NCI-H69 (cell line): ENCODE data around the gene WDPCP.
"Not testable (repeated sequence)": the region's sequence is repeated elsewhere in the genome, so short reads cannot be mapped to it uniquely, and the experiment has no call there.

Source experiments
- DNase-seq: peaks from one replicate; lab custom pipeline; 2025; lab: John Stamatoyannopoulos, UW

The WDPCP gene

DNA sequence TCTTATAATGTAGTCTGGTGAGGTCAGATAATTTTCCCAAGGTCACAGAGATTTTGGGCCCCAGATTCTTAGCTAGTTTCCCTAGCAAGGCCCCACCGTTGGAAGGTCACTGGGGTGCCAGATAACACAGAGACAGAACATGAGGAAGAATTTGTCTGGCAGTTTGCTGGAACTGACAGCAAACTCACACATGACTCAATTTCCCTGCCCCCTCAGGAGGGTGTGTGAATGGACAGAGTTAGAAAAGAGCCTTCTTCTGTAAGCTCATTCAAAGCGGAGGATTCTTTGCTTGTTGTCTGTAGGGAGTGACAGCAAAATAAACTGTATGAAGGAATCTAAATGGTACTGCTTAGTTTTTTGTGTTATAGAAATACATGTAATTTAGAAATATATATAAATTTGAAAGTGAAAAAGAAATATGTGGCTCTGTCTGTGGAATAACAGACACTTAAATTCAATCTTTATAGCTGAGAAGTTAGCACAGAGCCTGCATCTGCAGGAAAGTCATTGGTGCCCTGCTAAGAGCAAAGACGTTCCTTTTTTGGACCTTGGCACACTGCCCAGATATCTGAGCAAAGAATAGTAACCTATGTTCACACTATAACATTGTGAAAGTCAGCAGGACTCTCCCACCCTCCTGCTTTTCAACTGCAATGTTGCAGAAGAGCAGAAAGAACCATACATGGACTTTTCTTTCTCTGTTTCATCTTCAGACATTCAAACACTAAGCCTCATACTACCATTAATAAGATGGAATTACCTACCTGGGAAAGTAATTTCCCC lies 2.5 kb upstream of the WDPCP start:
- peak; percentile 75 for DNase-seq

DNA sequence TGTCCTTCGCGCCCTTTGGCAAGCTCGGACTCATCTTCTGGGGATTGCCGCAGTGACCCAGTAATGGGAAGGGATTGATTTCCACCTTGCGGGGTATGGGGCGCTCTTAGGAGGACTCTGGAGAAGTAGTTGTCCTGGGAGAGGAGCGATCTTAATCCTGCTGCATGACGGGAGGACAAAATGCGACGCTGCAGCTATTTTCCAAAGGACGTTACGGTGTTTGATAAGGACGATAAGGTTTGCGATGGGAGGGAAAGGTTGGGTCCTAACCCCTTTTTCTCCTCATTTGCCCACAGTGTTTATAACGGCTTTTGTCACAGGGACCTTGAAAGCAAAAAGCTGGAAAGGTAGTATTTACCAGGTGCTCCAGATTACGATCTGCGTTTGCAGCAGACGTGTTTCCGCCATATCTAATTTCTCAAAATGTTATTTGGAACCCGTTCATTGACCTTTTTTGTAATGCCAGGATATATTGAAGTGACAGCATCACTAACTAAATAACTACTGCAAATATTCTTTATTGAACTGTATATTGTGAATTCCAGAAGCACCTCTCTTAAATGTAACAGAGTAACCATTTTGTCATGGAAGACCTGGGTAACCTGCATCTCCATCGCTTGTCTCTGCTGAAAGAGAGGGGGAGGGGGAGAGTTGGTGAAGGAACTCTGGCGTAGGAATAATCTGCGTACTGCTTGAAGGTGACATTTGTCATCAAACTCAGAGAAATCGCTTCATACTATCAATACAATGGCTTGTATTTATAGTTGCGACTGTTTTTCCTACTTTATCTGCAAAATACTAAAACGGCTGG lies 1.1 kb upstream of the WDPCP start:
- DNase-seq: peak; percentile 65

DNA sequence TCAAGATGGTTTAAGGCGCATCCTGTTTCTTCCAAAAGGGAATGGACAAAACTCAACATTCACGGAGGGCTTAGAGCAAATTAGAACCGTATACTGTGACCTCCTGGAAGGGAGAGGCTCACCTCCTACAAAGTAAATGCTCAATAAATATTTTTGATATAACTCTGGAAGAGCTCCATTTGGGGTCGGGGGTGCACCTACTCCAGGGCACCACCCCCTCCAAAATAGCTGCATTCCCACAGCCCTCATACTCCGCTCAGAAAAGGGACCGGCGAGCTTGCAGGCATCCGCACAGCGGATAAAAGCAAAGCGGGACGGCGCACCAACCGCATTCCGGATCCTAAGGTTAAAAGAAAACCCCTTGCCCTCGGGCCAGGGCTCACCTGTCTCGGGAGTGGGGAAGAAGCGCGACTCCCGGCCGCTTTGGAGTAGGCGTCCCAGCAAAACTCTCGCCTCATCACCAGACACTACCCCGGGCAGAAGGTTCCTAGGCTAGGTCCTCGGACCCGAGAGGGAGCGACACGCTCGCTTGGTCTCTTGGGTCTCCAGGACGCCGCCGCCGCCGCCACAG lies 378 bp downstream of the WDPCP start:
- peak; percentile 22 for DNase-seq

DNA sequence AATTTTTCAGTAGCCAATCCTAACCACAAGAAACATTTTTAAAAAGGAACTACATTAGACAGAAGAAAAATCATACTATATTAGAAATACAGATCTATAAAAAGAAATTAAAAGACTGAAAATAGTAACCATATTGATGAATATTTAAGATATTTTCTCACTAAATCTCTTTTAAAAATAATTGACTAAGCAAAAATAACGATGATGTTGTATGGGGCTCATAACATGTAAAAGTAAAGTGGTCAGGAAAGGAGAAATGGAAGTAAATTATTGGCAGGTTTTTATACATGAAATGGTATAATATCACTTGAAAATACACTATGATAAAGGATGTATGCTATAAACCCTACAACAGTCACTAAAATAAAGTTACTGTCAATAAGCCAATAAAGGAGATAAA lies 5.4 kb downstream of the WDPCP start:
- DNase-seq: no peak

DNA sequence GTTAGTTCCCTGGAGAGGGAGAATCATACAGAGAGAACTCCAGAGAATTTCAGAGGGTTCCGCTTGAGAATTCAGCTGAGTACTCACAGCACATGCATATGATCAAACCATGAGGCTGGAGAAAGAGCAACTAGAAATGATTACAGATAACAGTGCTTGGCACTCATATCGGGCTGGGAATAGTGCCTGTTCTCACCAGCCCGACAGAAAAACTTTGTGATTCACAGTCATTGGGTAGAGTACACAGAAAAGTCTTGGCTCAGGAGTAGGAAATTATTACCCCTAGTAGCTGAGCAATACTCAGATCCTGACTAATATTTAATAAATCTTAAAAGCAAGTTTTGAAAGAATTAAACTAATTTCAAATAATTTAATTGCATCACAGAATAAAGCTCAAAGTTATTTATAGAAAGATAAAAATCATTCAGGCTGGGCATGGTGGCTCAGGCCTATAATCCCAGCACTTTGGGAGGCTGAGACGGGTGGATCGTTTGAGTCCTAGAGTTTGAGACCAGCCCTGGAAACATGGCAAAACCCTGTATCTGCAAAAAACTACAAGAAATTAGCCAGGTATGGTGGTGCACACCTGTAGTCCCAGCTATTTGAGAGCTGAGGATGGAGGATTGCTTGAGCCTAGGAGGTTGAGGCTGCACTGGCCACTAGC lies 6.8 kb downstream of the WDPCP start:
- no peak for DNase-seq

DNA sequence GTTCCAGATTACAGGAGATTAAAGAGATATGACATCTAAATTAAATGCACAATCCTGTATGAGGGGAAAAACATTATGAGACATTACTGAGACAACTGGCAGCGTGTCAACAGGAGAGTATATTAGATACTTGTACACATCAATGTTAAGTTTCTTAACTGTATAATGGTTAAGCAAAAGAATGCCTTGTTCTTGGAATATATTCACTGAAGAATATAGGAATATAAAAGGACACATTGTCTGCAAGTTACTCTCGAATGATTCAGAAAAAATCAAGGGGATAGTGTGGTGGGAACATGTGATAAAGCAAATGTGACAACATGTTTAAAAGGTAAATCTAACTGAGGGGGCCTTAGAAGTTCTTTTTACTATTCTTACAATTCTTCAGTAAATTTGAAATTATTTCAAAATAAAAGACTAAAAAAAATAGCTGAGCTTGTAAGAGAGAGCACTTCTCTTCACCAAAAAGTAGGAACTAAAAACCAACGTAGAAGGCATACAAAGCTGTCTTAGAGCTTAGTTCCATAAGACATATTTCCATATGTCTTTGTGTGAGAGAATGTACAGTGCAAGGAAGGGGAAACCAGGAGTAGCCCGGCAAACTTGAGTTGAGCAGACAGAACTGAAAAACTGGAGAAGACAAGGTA lies 7.5 kb downstream of the WDPCP start:
- no peak for DNase-seq

DNA sequence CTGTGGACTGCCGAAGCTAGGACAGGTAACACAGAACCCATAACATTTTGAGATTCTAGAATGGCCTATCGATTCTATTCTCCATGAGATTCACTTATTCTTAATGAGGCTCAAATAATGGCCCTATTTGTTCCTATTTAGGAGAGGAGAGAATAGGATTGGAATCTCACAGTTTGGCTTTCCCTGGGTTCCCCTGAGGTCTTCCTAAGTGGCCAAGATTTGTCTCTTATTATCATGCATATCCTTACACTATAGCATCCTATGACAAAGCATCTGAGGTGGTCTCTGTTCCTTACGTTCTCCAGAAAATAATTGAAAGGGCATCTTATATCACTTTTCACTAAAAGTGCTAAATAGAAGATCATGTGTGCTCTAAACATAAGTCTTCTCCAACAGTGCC lies 9.5 kb downstream of the WDPCP start:
- no peak for DNase-seq

DNA sequence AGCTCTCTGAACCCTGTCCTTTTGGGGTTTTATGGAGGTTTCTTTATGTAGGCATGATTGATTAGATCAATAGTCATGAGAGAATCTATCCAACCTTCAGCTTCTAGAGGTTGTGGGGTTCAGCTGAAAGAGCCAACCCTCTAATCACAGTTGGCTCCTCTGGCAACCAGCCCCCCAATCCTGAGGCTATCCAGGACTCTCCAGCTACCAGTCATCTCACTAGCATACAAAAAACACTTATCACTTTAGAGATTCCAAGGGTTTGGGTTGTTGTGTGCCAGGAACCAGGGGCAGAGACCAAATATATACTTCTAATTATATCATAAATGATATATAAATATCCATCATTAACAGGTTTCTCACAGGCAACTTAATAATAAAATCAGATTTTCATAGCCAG lies 11.7 kb downstream of the WDPCP start:
- no peak for DNase-seq

DNA sequence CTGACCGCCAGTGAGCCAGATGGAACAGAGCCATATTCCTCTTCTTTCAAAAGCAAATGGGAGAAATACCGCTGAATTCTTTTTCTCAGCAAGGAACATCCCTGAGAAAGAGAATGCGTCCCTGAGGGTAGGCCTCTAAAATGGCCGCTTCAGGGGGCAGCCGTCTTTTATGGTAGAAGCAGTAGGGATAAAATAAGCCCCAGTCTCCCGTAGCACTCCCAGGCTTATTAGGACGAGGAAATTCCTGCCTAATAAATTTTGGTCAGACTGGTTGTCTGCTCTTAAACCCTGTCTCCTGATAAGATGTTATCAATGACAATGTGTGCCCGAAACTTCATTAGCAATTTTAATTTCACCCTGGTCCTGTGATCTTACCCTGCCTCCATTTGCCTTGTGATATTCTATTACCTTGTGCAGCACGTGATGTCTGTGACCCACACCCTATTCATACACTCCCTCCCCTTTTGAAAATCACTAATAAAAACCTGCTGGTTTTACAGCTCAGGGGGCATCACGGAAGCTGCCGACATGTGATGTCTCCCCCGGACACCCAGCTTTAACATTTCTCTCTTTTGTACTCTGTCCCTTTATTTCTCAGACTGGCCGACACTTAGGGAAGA lies 14.4 kb downstream of the WDPCP start:
- DNase-seq: not testable (repeated sequence)

DNA sequence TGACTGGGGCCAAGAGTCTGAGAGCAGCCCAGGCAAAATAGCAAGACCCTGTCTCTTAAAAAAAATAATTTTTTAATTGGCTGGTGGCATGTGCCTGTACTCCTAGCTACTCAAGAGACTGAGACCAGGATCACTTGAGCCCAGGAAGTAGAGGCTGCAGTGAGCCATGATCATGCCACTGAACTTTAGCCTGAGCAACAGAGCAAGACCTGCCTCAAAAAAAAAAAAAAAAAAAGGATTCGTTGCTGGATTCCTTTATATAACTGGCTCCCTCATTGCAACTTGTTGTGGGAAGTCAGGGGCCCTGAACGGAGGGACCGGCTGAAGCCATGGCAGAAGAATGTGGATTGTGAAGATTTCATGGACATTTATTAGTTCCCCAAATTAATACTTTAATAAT lies 15.3 kb downstream of the WDPCP start:
- not testable (repeated sequence) for DNase-seq

DNA sequence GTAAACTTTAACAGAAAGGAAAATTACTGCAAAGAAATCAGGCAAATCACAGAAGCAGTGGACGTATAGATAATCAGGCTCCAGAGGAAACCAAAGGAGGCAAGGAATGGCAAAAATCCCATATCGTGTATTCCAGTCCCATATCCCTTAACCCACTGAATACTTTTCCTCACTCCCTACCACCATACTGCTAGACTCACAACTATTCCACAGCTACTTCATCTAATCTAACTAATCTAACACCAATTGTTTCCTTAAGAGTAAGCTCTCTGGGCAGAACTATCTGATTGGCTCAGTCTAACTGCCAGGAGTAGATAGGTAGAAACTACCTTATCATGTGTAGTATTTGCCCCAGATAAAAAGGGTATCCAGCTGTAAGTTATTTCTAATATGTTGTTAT lies 16.3 kb downstream of the WDPCP start:
- no peak for DNase-seq

DNA sequence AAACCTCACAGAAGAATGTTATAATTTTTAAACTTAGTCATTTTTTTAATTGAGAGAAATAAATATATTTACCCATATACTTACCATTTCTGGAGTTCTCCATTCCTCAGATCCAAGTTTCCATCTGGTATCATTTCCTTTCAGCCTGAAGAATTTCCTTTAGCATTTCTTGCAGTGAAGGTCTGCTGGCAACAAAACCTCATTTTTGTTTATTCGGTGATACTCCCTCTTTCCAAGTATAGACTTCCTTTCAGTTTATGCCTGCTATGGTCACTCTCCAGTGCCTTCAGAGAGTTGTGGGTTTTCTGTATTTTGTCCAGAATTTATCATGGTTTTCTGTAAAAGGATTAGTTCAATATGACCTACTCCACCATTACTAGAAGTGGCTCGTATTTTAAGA lies 17.0 kb downstream of the WDPCP start:
- DNase-seq: no peak

DNA sequence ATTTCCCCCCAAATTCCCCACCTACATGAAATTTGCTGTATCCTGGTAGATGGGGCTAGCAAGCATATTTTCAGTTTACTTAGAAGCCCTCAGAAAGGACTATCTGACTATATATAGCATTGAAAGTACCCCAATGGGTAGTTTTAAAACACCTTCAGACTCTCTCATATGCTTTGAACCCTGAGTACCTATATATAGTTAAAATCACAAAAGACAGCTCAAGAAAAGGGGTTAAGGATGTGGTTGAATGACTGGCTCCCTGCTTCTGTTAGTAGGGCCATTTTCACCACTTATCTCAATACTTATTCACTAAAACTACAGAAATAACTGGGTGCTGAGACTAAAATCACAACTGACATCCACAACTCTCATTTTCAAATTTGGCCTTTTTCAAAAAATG lies 18.5 kb downstream of the WDPCP start:
- DNase-seq: no peak

DNA sequence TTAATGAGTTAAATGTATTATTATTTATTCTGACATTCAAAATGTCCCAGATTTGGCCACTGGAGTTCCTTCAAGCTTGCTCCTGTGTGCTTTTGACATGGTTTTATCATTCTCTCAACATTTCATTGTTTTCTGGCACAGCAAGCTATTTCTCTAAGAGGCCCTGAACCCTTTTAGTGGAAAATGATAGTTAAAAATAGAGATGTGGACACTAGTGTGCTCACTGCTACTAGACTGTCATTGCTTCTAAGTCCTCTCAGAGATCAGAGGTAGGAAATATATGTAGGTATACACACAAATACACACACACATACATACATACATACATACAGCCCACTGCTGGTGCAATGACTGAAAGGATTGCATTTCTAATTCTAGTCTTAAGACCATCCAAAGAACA lies 25.5 kb downstream of the WDPCP start:
- DNase-seq: no peak

DNA sequence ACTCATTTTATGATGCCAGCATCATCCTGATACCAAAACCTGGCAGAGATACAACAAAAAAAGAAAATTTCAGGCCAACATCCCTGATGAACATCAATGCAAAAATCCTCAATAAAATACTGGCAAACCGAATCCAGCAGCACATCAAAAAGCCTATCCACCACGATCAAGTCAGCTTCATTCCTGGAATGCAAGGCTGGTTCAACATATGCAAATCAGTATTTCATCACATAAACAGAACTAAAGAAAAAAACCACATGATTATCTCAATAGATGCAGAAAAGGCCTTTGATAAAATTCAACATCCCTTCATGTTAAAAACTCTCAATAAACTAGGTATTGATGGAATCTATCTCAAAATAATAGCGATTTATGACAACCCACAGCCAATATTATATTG lies 29.4 kb downstream of the WDPCP start:
- DNase-seq: not testable (repeated sequence)

DNA sequence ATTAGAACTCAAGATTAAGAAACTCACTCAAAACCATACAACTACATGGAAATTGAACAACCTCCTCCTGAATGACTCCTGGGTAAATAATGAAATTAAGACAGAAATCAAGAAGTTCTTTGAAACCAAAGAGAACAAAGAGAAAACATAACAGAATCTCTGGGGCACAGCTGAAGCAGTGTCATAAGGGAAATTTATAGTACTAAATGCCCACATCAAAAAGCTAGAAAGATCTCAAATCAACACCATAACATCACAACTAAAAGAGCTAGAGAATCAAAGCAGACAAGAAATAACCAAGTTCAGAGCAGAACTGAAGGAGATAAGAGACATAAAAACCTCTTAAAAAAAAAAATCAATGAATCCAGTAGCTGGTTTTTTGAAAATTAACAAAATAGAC lies 30.5 kb downstream of the WDPCP start:
- DNase-seq: not testable (repeated sequence)

DNA sequence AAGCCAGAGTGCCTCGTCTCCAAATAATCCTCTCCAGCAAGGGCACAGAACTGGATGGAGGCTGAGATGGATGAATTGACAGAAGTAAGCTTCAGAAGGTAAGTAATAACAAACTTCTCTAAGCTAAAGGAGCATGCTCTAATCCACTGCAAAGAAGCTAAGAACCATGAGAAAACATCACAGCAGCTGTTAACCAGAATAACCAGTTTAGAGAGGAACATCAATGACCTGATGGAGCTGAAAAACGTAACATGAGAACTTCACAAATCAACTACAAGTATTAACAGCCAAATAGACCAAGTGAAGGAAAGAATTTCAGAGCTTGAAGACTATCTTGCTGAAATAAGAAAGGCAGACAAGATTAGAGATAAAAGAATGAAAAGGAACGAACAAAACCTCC lies 32.3 kb downstream of the WDPCP start:
- no peak for DNase-seq

DNA sequence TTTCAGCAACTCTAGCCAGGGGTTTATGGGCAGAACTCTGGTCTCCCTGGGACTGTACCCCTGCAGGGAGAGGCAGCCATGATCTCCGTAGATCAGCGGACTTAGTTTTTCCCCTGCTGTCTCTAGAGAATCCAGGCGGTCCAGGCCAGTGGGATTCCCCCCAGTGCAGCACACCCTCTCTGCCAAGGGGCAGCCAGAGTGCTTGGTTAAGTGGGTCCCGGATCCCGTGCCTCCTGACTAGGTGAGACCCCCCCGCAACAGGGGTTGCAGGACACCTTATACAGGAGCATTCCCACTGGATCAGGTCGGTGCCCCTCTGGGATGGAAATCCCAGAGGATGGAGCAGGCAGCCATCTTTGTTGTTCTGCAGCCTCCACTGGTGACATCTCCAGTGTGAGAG lies 33.0 kb downstream of the WDPCP start:
- no peak for DNase-seq

DNA sequence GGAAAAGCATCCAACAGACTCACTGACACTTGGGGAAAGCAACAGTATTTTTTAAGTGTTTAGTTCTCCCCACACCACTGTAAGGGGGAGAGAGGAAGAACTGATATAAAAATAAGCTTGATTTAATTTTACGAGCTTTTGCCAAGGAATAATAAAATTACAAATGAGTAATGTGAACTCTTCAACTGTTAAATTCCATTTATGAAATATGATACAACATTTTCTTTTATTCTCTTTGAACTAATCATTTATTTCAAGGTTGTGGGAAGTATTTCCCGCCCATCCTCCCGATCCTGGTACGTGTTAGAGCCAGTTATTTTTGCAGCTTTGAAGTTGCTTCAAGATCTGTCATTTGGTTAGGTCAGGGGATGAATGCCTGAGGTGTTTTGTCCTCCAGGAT lies 35.2 kb downstream of the WDPCP start:
- DNase-seq: no peak

DNA sequence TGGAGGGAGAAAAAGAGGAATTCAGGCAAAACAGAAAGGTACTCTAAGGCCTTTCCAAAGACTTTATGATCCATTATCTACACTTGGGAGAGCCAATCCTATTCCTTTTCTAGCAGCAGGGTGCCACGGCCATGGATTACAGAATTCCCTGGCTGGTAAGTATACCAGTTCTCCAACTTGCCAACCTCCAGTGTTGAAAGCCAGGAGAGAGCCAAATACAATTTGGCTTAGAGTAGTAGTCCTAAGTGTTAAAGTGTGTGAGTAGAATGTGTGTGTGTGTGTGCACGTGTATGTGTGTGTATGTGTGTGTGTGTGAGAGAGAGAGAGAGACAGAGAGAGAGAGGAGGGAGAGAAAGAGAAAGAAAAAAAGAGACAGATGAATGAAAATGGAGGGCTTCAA lies 43.3 kb downstream of the WDPCP start:
- no peak for DNase-seq

DNA sequence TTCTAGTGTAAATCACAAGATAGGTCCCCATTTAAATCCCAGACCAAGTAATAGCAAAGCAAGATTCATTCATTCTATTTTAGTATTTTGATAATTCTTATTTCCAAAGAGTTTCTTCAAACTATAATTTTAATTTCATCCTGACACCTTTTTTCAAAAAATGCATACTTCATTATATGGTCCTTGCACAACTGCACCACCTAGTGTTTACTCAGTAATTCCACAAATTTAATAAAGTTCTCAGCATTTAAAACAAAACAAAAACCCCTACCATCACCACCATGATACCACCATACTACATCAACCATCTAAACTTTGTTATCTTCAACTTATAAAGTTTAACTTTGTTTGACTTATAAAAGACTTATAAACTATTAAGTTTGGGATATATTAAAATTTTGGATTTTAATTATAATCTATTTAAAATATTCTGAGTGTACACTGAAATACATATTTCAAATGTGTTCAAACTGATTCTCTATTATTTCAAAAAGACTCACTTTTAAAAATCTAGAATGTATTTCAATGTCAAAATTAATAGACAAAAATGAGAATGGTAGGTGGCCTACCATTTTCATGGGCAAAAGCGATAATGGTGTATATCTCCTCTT lies 44.2 kb downstream of the WDPCP start:
- DNase-seq: peak; percentile 4
